GM19455 (cell line): ENCODE measurements around the gene ADAMTS2.

Experiments used
- ATAC-seq: cut with Tn5 transposase; IDR thresholded peaks from one replicate; pipeline ENCODE4 v1.9.1; 2021; ENCODE audit not compliant: unreplicated experiment

The ADAMTS2 gene

DNA sequence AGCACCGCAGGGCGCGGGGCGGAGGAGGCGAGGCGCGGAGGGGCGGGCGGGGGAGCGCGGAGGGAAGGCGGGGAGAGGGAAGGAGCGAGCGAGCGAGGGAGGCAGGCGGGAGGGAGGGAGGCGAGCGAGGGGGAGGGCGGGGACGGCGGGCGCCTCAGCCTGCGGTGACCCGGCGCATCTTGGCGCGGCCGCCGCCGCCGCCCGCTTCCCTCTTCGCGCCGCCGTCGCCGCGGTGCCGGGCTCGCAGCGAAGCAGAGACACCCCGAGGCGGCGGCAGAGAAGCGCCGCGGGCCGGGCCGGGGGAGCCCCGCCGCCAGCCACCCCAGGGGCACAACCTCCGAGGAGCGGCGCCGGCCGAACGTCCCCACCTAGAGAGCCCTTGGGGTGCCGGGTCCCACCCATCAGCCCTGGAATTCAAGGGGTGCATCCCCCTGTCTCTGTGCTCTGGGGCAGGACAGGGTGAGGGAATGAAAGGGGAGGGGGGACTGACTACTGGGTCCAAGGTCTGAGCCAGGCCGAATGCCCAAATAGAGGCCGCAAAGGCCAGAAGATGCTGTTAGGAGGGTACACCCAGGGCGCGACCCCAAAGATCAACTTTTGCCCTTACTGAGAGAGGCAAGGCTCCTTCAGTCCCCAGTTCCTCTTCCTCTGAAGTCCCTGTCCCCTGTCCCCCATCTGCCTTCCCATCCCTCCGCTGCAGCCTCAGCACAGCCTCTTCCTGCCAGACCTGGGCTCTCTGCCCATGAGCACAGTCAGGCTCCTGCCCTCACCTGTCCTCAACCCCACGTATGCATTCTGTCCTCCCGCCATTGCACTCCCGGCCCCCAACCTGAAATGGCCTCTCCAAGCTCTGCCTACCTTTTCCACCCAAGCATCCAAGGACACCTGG is at the start of gene ADAMTS2:
ADAMTS2 (minus strand) TSS at position 29 of the 889 bp plus-strand sequence. CDS start 133 bp downstream, outside the sequence.
- no peak for ATAC-seq

DNA sequence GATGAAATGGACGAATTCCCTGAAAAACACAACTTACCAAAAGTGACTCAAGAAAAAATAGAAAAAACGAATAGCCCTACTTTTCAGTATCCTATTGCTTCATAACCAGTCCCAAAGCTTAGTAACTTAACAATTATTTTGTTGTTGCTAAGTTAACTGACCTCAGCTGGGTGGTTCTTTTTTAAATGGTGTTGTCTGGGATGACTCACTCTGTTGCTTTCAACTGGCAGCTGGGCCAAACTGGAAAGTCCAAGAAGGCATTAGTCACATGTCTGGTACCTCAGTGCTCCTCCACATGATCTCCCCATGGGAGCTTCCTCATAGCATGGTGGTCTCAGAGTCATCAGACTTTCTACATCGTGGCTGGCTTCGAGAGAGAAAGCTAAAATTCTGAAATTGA is 47.8 kb upstream of the ADAMTS2 start:
- no peak for ATAC-seq

DNA sequence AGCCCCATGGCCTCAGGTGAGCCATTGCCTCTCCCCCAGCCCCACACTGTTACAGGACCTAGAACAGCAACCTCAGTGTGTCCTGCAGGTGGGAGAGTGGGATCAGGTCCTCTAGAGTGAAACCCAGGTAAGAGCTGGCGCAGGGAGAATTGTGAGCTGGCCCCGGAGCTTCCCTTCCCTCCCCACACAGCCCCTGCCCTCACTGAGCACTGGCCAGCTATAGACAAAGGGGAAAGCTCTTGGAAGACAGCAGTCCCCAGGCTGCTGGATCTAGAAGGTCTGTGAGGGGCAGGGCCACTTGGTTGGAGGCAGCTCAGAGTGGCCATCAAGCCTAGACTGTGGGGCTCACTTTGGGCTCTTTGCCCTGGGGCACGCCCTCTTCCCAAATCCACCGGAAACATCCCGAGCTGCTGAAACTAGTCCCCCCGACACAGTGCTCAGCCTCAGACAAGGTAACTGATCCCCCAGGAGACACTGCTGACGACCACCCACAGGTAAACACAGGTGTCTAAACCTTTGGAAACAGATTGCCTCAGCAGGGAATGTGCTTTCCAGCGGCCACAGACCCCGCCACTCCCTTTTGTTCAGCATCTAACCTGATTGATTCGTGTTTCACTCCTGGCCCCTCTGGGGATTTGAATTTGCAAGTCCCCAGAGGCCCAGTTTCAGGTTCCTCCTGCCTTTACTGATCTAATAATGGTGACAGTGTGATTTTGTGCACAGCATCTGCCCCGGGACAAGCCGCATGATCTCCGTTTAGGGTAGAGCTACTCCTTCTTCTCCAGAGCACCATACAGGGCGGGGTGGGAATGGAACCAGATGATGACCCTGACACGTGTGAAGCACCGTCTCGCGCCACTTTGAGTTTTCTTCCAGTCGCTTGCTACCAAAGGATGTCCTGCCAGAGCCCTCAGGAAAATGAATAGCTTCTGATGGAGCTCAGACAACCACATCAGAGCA is 42.2 kb upstream of the ADAMTS2 start:
- no peak for ATAC-seq

DNA sequence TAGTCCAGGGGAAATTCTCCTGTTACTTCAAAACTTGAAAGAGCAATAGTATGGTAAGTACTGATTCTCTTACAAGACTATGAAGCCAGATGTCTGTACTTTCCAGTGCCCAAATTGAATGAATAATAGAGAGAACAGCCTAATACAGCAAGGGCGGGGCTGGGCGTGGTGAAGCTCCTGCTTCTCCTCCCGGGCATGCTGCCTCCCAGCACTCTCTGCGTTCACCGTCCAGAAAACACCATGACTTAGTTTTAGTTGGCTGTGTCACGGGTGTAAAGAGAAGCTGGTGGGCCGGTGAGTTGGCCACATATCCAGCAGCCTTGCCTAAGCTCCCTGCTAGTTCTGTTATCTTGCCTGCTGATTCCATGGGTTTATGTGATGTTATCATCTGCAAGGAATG is 40.7 kb upstream of the ADAMTS2 start:
- ATAC-seq: no peak

DNA sequence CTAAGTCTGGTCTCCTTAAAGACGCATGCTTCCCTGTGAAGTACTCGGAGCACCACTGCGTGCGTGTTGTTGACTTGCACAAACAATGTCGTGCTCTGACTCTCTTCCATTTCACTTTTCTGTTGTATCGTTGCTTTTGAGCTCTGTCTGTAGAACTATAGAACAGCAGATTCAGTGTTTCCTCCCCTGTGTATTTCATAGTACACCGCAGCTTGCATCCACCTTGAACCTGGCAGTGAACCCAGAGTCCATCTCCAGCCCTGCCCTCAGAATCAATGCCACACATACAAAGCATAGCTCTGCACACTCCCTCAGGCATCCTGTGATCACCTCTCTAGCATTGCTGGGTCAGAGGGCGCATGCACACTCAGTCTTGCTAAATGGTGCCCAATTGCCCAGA is 37.2 kb upstream of the ADAMTS2 start:
- ATAC-seq: no peak

DNA sequence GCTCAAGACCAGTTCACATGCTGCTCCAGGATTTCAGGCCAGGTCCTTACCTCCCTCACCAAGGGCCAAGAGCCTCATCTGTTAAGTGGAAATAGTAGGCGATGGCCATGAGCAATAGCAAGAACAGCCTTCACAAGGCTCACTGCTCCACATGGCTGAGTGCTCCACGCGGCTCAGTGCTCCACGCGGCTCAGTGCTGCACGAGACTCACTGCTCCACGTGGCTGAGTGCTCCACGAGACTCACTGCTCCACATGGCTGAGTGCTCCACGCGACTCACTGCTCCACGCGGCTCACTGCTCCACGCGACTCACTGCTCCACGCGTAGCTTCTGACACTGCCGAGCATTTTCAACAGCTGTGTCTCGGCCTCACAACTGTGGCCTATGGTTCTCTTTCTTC is 36.4 kb upstream of the ADAMTS2 start:
- ATAC-seq: no peak

DNA sequence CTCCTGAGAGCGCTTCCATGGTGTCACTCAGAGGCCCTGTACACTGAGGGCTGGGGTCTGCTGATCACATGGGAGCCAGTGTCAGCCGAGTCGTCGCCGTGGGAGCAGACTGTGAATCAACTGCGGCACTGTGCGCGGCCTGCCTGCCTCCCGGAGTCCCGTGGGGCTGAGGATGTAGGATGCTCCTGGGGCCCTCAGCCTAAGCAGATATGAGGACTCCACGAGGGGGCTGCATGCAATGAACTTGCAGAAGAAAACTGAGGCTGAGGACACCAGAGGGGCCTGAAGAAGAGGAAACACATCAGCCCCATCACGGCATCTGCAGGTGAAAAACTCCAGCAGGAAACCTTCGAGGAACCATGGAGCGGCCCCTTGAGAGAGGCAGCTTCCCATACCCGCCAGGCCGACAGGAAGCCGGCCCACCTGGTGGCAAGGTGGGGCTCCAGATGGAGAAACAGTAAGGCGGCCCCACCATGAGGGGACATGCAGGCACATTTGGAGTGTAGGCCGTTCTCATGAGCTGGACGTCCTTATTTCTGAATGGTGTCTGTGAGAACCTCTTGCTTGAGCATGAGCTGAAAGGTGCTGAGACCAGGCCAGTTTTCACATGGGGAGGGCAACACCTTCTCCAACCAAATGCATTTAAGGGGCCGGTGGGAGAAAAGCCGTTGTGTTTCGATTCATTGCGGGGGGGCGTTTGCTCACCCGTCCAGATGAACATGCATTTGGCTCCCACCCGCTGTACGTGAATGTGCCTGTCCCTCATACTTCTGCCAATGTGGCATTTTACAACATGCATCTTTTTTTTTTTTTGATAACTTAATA is 35.2 kb upstream of the ADAMTS2 start:
- ATAC-seq: no peak

DNA sequence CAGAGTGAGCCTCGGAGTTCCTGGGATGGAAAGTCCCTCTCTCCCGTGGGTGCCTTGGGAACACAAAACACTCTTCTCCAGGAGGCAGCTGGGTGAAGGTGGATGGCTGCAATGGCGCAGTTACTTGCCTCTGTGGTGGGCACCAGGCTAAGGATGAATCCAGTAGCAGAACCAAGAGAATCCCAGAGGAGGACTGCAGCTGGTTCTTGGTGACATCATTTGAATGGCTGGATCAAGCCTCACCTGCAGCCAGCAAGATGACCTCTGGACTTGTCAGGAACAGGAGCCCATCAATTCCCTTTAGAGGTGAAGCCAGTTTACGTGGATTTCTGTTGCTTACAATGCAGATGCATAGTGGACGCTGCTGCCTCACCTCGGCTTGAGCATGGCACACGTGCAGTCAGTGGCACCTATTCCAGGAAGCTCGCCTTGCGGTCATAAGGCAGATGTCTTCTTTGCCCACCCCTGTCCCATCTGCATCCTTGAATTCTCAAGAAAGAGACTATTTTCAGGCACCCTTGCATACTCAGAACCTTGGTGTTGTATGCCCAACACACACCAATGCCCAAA is 34.1 kb upstream of the ADAMTS2 start:
- no peak for ATAC-seq

DNA sequence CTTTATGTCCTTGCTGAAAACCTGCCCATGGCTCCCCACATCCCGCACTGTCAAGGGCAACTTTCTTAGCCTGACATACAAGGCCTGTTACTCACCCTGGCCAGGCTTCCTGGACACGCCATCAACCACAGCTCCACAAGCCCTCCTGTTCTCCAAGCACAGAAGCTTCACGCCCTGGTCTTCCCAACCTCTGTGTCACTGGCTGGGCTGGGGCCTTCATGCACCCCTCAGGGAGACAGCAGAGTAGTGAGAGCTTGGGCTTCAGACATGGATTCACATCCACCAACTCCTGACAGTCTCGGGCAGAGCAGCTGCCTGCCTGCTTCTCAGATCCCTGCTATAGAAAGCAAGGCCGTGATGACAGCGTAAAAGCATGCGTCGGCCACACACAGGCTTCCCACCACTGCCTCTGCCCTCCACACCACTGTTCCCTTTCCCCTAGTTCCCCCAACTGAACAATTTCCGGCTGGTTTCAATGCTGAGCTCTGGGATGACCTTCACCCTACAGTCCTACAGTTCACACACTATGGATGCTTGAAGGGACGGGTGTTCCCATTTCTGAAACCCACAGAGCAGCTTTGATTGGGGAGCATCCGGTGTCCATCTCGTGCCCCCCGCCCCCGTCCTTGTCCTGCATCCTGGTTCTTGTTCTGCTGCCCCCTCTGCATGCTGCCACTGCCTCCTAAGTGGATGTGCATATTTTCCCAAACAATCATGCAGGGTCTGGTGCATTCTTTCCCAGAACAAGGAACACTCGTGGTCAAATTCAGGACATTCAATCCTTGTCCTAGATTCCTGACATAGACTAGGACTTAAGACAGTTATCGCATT is 33.4 kb upstream of the ADAMTS2 start:
- no peak for ATAC-seq

DNA sequence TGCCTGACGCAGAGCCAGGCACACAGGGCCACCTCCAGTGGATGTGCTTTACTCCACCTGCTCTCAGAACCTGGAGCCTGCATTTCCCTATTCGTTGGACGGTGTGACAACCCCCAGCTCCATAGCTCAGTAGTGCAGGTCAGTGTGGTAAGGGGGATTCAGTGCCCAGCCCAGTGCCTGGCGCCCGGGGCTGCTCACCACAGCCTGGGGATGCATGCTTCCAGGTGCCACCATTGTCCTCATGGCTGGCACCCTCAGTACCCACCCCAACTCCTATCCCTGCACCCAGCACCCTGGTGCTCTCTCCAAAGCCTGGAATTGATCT is 32.8 kb upstream of the ADAMTS2 start:
- ATAC-seq: no peak

DNA sequence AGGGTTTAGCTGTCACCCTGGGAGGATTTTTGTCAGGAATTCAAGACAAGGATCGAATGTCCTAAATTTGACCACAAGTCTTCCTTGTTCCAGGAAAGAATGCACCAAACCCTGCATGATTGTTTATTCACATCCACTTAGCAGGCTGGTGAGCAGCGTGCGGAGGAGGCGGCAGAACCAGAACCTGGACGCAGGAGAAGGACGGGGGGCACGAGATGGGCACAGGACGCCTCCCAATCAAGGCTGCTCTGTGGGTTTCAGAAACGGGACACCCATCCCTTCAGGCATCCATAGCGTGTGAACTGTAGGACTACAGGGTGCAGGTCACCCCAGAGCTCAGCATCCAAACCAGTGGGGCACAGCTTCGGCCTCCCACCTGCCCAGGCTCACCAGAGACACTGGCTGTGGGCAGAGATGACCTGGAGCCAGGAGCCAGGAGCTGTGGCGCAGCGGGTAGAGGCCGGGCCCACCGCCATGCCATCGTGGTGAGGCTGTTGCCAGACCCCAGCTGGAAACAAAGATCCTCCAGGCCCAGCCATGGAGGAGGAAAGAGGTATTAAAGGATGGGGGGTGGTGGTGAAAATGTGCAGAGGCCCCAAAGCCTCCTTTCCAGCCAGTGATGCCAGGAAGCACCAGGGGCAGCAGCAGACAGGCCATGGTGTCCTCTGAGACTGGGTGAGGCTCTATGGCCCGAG is 32.3 kb upstream of the ADAMTS2 start:
- ATAC-seq: no peak

DNA sequence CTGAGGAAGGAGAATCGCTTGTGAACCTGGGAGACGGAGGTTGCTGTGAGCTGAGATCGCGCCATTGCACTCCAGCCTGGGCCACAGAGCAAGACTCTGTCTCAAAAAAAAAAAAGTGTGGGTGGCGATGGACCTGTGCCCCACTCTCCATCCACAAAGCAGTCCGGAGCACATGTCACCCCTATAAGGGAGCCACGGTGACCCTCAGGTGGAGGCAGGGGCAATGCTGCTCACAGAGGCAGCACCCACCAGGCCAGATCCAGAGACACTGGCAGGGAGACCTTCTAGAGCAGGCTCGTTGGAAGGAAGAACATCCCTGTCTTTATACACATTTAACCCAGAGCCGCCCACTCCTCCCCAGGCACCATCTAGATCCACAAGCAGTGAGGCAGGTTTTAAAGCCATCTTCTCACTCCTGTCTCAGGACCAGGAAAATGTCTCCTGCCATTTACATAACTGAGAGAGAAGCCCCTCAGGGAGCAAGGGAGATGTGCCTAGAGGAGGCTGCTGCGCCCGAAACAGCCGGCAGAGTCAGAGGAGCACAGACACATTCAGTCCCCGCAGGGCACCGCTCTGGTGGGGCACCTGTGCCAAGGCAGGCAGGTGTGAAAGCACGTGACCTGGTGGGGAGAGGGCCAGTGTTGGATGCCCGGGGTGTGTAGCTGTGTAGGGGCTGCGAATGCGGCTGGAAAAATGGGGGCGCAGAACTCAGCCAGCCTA is 31.6 kb upstream of the ADAMTS2 start:
- no peak for ATAC-seq

DNA sequence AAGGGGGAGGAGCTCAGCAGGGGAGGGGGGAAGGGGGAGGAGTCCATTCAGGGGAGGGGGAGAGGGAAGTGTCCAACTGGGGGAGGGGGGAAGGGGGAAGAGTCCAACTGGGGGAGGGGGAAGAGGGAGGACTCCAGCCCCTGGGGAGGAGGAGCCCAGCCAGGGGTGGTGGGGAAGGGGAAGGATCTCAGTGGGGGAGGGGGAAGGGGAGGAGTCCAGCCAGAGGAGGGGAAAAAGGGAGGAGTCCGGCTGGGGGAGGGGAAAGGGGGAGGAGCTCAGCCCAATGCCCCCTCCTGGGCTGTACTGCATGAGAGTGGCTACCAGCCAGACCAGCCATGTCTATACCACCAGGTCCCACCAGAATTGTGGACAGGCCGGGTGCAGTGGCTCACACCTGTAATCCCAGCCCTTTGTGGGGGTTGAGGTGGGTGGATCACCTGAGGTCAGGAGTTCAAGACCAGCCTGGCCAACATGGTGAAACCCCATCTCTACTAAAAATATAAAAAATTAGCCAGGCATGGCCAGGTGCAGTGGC is 30.6 kb upstream of the ADAMTS2 start:
- no peak for ATAC-seq

DNA sequence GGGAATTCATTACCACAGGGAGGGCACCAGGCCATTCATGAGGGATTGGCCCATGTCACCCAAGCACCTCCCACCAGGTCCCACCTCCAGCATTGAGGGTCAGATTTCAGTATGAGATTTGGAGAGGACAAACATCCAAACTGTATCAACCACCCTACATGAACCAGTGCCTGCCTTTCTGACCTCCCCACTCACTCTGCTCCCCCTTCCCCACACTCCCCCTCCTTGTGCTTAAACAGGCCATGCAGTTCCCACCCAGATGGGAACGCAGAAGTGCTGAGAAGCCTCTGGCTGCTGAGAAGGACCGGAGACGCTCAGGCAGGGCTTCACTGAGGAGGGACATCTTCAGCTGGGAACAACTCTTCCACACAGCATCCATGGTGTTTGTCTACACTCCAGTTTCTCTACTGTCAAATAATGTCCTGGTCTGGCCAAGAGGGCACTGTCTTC is 30.0 kb upstream of the ADAMTS2 start:
- ATAC-seq: no peak

DNA sequence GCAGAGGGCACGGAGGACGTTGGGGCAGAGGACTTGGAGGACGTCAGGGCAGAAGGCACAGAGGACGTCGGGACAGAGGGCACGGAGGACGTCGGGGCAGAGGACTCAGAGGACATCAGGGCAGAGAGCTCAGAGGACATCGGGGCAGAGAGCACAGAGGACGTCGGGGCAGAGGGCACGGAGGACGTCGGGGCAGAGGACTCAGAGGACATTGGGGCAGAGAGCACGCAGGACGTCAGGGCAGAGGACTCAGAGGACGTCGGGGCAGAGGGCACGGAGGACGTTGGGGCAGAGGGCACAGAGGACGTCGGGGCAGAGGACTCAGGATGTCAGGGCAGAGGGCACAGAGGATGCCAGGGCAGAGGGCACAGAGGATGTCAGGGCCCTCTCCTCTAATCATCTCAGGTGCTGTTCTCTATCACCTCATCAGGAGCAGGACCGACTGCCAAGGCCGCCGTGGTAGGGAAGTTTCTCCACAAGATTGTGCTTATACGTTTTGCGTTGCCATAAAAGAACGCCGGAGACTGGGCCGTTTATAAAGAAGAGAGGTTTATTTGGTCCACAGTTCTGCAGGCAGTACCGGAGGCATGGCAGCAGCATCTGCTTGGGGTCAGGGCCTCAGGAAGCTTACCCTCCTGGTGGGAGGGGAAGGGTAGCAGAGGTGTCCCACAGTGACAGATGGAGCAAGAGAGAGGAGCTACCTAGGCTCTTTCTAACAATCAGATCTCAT is 29.4 kb upstream of the ADAMTS2 start:
- ATAC-seq: no peak

DNA sequence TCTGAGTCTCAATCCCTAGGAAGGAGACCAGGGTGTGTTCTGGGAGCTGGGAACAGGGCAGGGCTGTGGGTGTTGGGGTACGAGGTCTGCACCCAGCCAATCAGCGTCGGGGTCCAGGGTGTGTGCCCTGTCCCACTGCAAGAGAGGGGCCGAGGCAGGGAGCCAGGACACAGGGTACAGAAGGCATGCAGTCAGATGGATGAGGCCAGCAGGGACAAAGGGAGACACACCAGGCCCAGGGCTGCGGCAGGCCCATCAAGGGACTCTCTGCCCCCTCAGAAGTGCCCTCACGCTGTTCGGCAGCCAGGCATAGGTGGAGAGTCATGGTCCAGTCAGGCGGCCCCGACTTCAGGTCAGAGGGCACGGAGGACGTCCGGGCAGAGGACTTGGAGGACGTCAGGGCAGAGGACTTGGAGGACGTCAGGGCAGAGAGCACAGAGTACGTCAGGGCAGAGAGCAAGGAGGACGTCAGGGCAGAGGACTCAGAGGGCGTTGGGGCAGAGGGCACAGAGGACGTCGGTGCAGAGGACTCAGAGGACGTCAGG is 28.8 kb upstream of the ADAMTS2 start:
- no peak for ATAC-seq
